GM03348 (cell line): ENCODE results near the gene NT5C.

Source experiments
- DNase-seq: peaks from one replicate; pipeline ENCODE4 v3.0.0; 2012; ENCODE audit warnings: low spot score

The NT5C gene

GRCh38 chr17:75116737-75117136, 14.8 kb downstream of the NT5C start:
- no peak for DNase-seq

- DNase-seq = no peak
Observed at GRCh38 chr17:75115555-75115954, 16.0 kb downstream of the NT5C start.

- no peak for DNase-seq
Observed at GRCh38 chr17:75114552-75115314, 16.8 kb downstream of the NT5C start.

GRCh38 chr17:75113798-75114551, 17.6 kb downstream of the NT5C start:
- peak; percentile 90 for DNase-seq

- no peak for DNase-seq
Observed at GRCh38 chr17:75111777-75112335, 19.7 kb downstream of the NT5C start.

GRCh38 chr17:75110234-75110937, 21.2 kb downstream of the NT5C start:
- DNase-seq = peak; percentile 36

GRCh38 chr17:75109407-75110233, 21.9 kb downstream of the NT5C start, which contains the start of gene ARMC7:
Gene ARMC7, plus strand, starts transcription at chr17:75109969. Its CDS starts 320 bp downstream, at chr17:75110289.
- DNase-seq = peak; percentile 98

- no peak for DNase-seq
Observed at GRCh38 chr17:75109046-75109406, 22.5 kb downstream of the NT5C start.

GRCh38 chr17:75108193-75108592, 23.3 kb downstream of the NT5C start:
- DNase-seq = no peak

- DNase-seq = peak; percentile 74
Observed at GRCh38 chr17:75105126-75106080, 26.1 kb downstream of the NT5C start.

- DNase-seq = no peak
Observed at GRCh38 chr17:75103601-75104554, 27.7 kb downstream of the NT5C start.

- no peak for DNase-seq
Observed at GRCh38 chr17:75102385-75102821, 29.1 kb downstream of the NT5C start.

GRCh38 chr17:75099881-75100595, 31.5 kb downstream of the NT5C start:
- no peak for DNase-seq

- DNase-seq = no peak
Observed at GRCh38 chr17:75098861-75099260, 32.7 kb downstream of the NT5C start.

- no peak for DNase-seq
Observed at GRCh38 chr17:75097865-75098264, 33.7 kb downstream of the NT5C start.

GRCh38 chr17:75096082-75096625, 35.4 kb downstream of the NT5C start:
- DNase-seq = peak; percentile 82

GRCh38 chr17:75094871-75095399, 36.6 kb downstream of the NT5C start:
- DNase-seq = no peak
